Measurements from ENCODE around the gene CFAP251. TPM values are rescaled to one million over a fixed set of nuclear protein-coding genes. Genes with fewer than 3 reads are reported as not detected.

CFAP251 gene
- total RNA-seq, 4 donors from 2014 or later = 0.67 to 1.1 (median 0.95) TPM; not detected in 1

DNA sequence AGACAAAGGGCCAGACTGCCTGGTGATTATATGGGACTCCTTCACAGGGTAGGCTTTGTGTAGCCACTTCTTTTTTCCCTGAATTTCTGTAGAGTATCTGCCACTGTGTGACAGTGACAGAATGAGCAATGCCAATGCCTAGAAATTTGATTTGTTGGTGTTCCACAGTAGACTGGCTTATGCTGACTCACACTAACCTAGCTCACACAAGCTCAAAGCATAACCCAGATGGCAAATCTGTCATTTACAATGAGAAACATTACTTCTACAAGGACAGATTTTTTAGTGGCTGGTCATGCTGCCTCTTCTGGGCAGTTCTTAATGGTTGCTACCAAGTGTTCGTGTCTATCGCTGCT, 15.9 kb downstream of the CFAP251 start:
- no peak for DNase-seq
- H3K9me3 ChIP-seq = no peaks in the 10 kb centered on the region
- TF ChIP-seq, protein P1, sequence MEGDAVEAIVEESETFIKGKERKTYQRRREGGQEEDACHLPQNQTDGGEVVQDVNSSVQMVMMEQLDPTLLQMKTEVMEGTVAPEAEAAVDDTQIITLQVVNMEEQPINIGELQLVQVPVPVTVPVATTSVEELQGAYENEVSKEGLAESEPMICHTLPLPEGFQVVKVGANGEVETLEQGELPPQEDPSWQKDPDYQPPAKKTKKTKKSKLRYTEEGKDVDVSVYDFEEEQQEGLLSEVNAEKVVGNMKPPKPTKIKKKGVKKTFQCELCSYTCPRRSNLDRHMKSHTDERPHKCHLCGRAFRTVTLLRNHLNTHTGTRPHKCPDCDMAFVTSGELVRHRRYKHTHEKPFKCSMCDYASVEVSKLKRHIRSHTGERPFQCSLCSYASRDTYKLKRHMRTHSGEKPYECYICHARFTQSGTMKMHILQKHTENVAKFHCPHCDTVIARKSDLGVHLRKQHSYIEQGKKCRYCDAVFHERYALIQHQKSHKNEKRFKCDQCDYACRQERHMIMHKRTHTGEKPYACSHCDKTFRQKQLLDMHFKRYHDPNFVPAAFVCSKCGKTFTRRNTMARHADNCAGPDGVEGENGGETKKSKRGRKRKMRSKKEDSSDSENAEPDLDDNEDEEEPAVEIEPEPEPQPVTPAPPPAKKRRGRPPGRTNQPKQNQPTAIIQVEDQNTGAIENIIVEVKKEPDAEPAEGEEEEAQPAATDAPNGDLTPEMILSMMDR (IDR thresholded peaks at IDR 0.05) = no peak
- no peak for TF ChIP-seq POLR2A (IDR thresholded peaks at IDR 0.05)

DNA sequence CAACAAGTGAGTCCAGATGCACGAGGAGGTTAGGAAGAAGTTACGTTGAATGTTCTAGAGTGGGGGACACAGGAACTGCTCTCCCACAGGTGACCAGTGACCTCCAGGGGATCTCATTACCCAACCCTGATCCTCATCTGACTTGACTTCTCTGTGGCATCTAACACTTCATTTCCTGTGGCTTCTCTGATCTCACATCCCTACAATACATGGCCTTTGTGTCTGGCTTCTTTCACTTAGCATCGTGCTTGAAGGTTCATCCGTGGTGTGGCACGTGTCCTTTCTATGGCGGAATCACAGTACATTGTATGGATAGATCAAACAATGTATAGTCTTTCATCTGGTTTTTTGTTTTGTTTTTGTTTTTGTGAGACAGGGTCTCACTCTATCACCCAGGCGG, 19.3 kb downstream of the CFAP251 start:
- H3K27me3 ChIP-seq = no peaks in the 10 kb centered on the region
- DNase-seq = no peak
- no peaks in the 10 kb centered on the region for H3K36me3 ChIP-seq
- no peak overlapping the region for H3K27ac ChIP-seq
- no peak overlapping the region for H3K4me3 ChIP-seq
- no peaks in the 10 kb centered on the region for H3K9me3 ChIP-seq
- no peaks in the 10 kb centered on the region for H3K4me1 ChIP-seq
- TF ChIP-seq POLR2A (IDR thresholded peaks at IDR 0.05) = no peak
- TF ChIP-seq, protein P1 (IDR thresholded peaks at IDR 0.05) = no peak

More for the DNA sequence above, 15.9 kb downstream of the CFAP251 start:
- Histone ChIP-seq H3K4me1 (no peaks in the 10 kb centered on the region), H3K27me3 (no peaks in the 10 kb centered on the region), H3K4me3 (no peak overlapping the region), H3K36me3 (no peaks in the 10 kb centered on the region), H3K27ac (no peak overlapping the region)

DNA sequence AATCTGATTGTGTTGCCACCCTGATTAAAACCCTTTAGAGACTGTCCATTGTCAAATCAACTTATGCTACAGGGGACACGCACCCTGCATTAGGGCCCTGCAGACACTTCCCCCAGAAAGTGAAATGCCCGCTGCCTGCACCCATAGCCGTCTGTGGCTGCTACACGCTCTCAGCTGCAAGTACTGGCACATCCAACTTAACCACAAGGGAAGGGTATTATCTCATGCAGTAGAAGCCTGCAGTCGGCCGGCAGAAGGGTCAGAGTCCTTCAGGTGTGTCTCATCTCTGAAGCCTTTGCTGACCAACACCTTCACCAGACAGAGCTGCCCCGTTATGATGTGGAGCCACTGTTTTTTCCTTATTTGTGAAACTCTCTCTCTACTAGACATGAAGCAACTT, 20.8 kb downstream of the CFAP251 start:
- TF ChIP-seq, protein P1 (IDR thresholded peaks at IDR 0.05) = no peak
- no peak for TF ChIP-seq POLR2A (IDR thresholded peaks at IDR 0.05)
- peak in 2 of 3 donors; percentile 64 to 67 for DNase-seq

DNA sequence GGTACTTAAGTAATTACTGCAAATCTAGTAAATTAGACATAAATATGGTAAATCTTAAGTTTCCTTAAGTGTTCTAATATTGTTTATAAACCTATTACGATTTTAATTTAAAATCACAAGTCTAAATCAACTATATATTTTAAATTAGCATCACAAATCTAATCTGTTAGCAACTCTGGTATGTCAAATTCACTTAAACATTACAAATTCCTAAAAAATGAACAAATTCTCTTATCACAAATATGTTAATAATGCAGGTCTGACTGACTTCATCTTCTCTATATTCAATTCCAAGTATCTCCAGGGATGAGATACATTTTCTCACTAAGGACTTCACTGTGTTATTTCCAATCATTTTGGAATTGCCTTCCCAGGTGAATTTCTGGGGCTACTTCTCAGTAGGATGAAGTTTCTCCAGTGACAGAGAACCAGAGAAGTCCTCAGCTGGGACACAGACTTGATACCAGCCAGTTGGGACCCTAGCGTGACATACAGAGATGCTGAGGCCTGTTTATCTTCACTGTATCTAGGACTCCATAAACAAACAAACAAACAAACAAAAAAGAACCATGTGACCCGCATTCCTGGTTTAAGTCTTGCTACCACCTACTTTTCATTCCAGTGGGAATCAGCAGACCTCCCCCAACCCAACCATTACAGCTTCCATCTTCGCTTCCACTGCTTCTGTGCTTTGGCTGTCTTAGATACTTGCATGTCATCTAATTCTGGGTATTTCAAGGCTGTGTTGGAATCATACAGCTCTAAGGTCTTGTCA, 21.8 kb downstream of the CFAP251 start:
- Histone ChIP-seq H3K27me3 (no peaks in the 10 kb centered on the region), H3K27ac (no peak overlapping the region), H3K36me3 (no peaks in the 10 kb centered on the region), H3K9me3 (no peaks in the 10 kb centered on the region), H3K4me3 (no peak overlapping the region), H3K4me1 (no peaks in the 10 kb centered on the region)
- TF ChIP-seq POLR2A (IDR thresholded peaks at IDR 0.05) = no peak
- DNase-seq = no peak

More for the DNA sequence above, 20.8 kb downstream of the CFAP251 start:
- Histone ChIP-seq H3K4me3 (no peak overlapping the region), H3K36me3 (no peaks in the 10 kb centered on the region), H3K27me3 (no peaks in the 10 kb centered on the region), H3K4me1 (no peaks in the 10 kb centered on the region), H3K9me3 (no peaks in the 10 kb centered on the region), H3K27ac (no peak overlapping the region)

DNA sequence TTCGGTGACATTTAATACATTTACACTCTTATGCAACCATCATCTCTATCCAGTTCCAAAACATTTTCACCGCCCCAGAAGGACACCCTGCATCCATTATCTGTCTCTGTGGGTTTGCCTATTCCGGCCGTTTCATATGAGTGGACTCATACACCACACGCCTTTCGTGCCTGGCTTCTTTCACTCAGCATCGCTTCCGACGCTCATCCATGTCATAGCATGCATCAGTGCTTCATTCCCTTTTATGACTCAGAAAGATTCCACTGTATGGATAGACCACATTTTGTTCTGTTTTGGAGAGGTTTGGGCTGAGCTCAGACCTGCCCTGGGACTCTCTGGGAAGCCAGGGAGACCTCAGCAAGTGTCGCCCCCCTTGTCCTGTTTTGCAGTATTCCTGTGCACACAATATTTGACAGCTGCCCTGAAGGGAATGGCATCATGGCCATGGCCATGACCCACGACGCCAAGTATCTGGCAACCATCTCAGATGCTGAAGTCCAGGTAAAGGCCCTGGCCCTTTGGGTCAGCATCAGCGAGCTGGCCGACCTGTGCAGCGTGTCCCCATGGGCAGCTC, 23.8 kb downstream of the CFAP251 start:
- H3K36me3 ChIP-seq = no peaks in the 10 kb centered on the region
- H3K4me1 ChIP-seq = no peaks in the 10 kb centered on the region
- TF ChIP-seq, protein P1 (IDR thresholded peaks at IDR 0.05) = no peak
- TF ChIP-seq POLR2A (IDR thresholded peaks at IDR 0.05) = no peak
- no peak overlapping the region for H3K4me3 ChIP-seq
- no peaks in the 10 kb centered on the region for H3K9me3 ChIP-seq
- DNase-seq = no peak
- H3K27me3 ChIP-seq = no peaks in the 10 kb centered on the region
- H3K27ac ChIP-seq = no peak overlapping the region

DNA sequence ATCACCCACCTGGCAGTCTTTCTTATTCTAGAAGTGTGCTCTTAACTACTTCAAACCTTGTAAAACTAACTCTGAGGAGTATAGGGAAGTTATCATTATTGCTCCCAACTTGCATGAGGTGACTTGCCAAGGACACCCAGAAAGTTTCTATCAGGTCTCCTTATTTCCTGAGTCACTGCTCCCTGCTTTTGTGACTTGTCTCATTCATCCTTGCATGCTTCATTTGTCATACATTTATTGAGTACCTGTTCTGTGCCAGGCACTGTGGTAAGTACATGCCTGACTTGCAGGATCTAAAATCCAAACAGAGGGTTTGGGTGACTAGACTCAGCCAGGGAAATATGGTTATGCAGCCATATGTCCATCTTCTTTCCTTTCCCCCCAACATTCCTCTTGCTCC, 25.5 kb downstream of the CFAP251 start:
- Histone ChIP-seq H3K4me3 (no peak overlapping the region), H3K27me3 (no peaks in the 10 kb centered on the region), H3K36me3 (no peaks in the 10 kb centered on the region), H3K27ac (no peak overlapping the region), H3K9me3 (no peaks in the 10 kb centered on the region), H3K4me1 (no peaks in the 10 kb centered on the region)
- no peak for DNase-seq
- TF ChIP-seq, protein P1 (IDR thresholded peaks at IDR 0.05) = no peak
- TF ChIP-seq POLR2A (IDR thresholded peaks at IDR 0.05) = no peak
